ENCODE data around the gene RTL10. TPM values are rescaled to one million over a fixed set of nuclear protein-coding genes. Genes with fewer than 3 reads are reported as not detected.

The RTL10 gene
- total RNA-seq, 1 experiment from 2014 or later, result 24.4 TPM

GRCh38 chr22:19863571-19863970 is 8.9 kb upstream of the RTL10 start:
- Histone ChIP-seq H2AK5ac (ENCODE audit: insufficient read length, low read length) (no peak overlapping the region), H2BK20ac (ENCODE audit: low read depth, low read length, poor library complexity, severe bottlenecking) (no peak overlapping the region), H3K56ac (ENCODE audit: insufficient read length, low read depth, low read length) (no peak overlapping the region), H3K27me3 (ENCODE audit: insufficient read depth, low read length) (no peaks in the 10 kb centered on the region), H2BK120ac (ENCODE audit: low read depth, low read length, poor library complexity, severe bottlenecking) (no peak overlapping the region), H3K27ac (ENCODE audit: insufficient read length, low read depth, low read length) (no peak overlapping the region), H2AFZ (ENCODE audit: low read length) (no peak overlapping the region), H3K4me1 (ENCODE audit: insufficient read depth, low read length) (no peaks in the 10 kb centered on the region), H3K79me1 (ENCODE audit: insufficient read depth, low read depth, low read length, poor library complexity, severe bottlenecking) (no peaks in the 10 kb centered on the region), H4K5ac (ENCODE audit: insufficient read length, low read depth, low read length) (no peak overlapping the region), H2BK5ac (ENCODE audit: insufficient read length, low read length) (no peak overlapping the region), H4K8ac (replicated peaks; ENCODE audit: insufficient read length, low read depth, low read length) (no peak overlapping the region), H3K23me2 (ENCODE audit: insufficient read length, low read depth, low read length, poor library complexity, severe bottlenecking) (no peaks in the 10 kb centered on the region), H4K20me1 (ENCODE audit: control insufficient read depth, insufficient read depth, insufficient read length) (no peaks in the 10 kb centered on the region), H4K91ac (ENCODE audit: insufficient read length, low read depth, low read length) (no peak overlapping the region), H3K23ac (ENCODE audit: insufficient read length, low read depth, low read length) (no peak overlapping the region), H3K4ac (ENCODE audit: low read depth, low read length) (no peak overlapping the region), H3K18ac (ENCODE audit: insufficient read length, low read depth, low read length) (no peak overlapping the region), H3K9ac (ENCODE audit: extremely low read depth, insufficient read length, low read length) (no peak overlapping the region), H2BK12ac (ENCODE audit: insufficient read length, low read depth, low read length) (no peak overlapping the region), H3K4me2 (ENCODE audit: insufficient read depth, insufficient read length, low read length) (no peak overlapping the region), H3K79me2 (ENCODE audit: insufficient read depth, low read length) (no peaks in the 10 kb centered on the region), H3T11ph (ENCODE audit: low read length) (no peak overlapping the region), H3K14ac (ENCODE audit: insufficient read depth, low read length) (no peak overlapping the region), H2BK15ac (ENCODE audit: low read depth, low read length) (no peak overlapping the region), H3K9me3 (ENCODE audit: control insufficient read depth, low read depth, low read length) (no peaks in the 10 kb centered on the region)
- whole genome bisulfite sequencing (ENCODE audit: extremely low coverage, insufficient read length, low lambda C conversion rate), result no CpG with 5 or more reads among the region's 5 CpGs
- H3K27me3 Mint-ChIP-seq (ENCODE audit: low read depth), result no peaks in the 10 kb centered on the region; the same call in 1 of the 2 replicates
- H3K4me3 Mint-ChIP-seq, result no peak overlapping the region
- no peak for DNase-seq
- H3K27ac Mint-ChIP-seq, result no peak overlapping the region
- no peaks in the 10 kb centered on the region for H3K36me3 Mint-ChIP-seq (ENCODE audit: insufficient read depth in 1 of 3, low read depth in 3 of 3)
- no peak for TF ChIP-seq CTCF (conservative IDR thresholded peaks at IDR 0.05)
- peaks cover 13% of the 10 kb centered on the region in 2 experiments for H3K4me1 Mint-ChIP-seq
- H3K9me3 Mint-ChIP-seq, result no peaks in the 10 kb centered on the region

Measured in H9 (cell line).